Esophagus squamous epithelium (tissue), 4 donors: Measurements from ENCODE around the gene GLIS1.

ENCODE experiments used
- POLR2A ChIP-seq, 4 donors: fragments of 450-650 bp; IDR thresholded peaks; one replicate each; pipeline ENCODE4 v1.6.1; 2017; ENCODE audit warnings: antibody characterized with exemption in 4 of 4, mild to moderate bottlenecking in 4 of 4, moderate library complexity in 3 of 4
- TF ChIP-seq, protein P1 (sequence below), 6 experiments: fragments of 450-650 bp in 4 of 6; fragments of 200-600 bp in 2 of 6; sonication (generic) in 2 of 6; IDR thresholded peaks; one replicate each; pipeline ENCODE4 v1.5.1; 2016 to 2019; ENCODE audit warnings: antibody characterized with exemption in 6 of 6, mild to moderate bottlenecking in 4 of 6, moderate library complexity in 4 of 6

GRCh38 chr1:53530550-53530949 is 208.4 kb downstream of the GLIS1 start:
- TF ChIP-seq, protein P1, sequence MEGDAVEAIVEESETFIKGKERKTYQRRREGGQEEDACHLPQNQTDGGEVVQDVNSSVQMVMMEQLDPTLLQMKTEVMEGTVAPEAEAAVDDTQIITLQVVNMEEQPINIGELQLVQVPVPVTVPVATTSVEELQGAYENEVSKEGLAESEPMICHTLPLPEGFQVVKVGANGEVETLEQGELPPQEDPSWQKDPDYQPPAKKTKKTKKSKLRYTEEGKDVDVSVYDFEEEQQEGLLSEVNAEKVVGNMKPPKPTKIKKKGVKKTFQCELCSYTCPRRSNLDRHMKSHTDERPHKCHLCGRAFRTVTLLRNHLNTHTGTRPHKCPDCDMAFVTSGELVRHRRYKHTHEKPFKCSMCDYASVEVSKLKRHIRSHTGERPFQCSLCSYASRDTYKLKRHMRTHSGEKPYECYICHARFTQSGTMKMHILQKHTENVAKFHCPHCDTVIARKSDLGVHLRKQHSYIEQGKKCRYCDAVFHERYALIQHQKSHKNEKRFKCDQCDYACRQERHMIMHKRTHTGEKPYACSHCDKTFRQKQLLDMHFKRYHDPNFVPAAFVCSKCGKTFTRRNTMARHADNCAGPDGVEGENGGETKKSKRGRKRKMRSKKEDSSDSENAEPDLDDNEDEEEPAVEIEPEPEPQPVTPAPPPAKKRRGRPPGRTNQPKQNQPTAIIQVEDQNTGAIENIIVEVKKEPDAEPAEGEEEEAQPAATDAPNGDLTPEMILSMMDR (IDR thresholded peaks at IDR 0.05), result no peak
- no peak for TF ChIP-seq POLR2A (IDR thresholded peaks at IDR 0.05)
